Left lobe of liver (tissue), 2 donors: ENCODE data around the gene TUBB1. TPM values are rescaled to one million over a fixed set of nuclear protein-coding genes. Genes with fewer than 3 reads are reported as not detected.

ENCODE experiments used
- ATAC-seq: fragments of 200-7000 bp; cut with Tn5 transposase; one replicate; pipeline ENCODE4 v1.9.1; 2020; ENCODE audit warnings: mild to moderate bottlenecking, moderate library complexity
- DNase-seq: peaks from one replicate; pipeline ENCODE4 v3.0.0-alpha.2; 2020; ENCODE audit warnings: low spot score
- total RNA-seq: library from RNA; stranded (reverse); gene quantifications from one replicate; pipeline ENCODE4 v1.2.1, GENCODE V29; 2021
- donor health status: DM: no; HTN: no; CAD: no; lungs with moderate emphysema.
- donor health status: DM: no; HTN: yes; CAD: no.

The TUBB1 gene
- total RNA-seq, 1 donor from 2014 or later = 0.25 TPM

DNA sequence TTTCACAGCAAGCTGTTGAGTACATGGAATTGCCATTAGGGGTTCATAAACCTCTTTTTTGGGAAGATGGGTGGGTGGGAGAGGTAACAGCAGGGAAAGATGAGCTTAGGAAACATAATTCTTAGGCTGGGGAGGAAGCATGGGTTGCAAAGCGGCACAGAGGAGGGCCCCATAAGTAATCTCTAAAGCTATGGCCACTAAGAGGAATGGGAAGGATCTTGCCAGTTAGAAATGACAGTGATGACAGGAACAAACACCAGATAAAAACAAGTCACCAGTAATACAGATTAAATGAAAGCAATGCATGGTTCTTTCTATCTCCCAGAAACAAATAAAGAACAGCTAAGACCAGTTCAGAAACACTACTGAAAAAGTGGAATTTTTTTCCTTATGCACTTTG is 54.4 kb downstream of the TUBB1 start:
- ATAC-seq = no peak
- DNase-seq = no peak

DNA sequence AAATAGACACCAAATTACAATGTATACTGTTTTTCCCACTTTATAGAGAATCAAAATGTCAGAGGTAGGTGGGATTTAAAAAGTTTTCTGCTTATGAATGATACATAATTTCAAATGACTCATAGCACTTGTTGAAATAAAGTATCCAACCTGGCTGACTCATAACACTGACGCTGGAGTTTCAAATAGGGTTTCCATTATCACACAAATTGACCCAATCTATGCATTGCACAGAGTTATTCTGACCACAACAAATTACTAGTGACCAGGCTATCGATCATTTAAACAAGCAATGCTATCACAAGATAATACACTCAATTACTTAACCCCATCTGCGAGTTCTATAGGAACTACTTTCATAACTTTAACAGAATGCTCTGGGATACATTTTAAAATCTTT is 55.2 kb downstream of the TUBB1 start:
- DNase-seq (no peak), ATAC-seq (no peak)

DNA sequence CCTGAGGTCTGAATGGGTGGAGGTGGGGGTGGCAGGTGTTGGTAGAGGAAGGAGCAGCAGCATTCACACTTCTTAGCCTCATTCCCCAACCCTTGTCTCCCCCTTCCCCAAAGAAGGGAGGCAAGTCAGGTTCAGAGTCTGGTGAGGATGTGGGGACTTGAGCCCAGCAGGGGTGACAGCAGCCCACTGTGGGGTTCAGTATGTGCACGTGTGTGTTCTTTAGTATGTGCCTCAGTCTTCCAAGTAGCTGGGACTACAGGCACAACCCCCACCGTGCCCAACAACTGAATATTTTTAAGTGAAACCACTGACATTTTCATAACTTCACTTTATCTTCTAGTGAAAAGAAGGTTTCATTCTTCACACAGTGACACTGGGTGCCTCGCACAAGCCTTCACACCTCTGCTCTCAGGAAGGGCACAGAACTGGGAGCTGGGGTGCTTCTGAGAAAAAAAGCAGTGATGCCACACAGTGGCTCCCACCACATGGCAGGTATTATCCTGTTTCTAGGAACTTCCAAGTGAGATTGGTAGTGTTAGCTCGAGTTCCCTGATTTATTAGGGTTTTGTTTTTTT is 56.8 kb downstream of the TUBB1 start:
- DNase-seq (no peak), ATAC-seq (no peak)

Other genes with a start within 250 kb of the TUBB1 start
- gene GNAS-AS1, start 168.5 kb upstream of the TUBB1 start, total RNA-seq = 0.35 TPM
- 305 TPM for gene GNAS, start 166.7 kb upstream of the TUBB1 start, total RNA-seq
- gene NELFCD, start 38.2 kb upstream of the TUBB1 start, total RNA-seq = 34.8 TPM
- 248 TPM for gene CTSZ, start 12.2 kb upstream of the TUBB1 start, total RNA-seq
- gene ATP5F1E, start 12.9 kb downstream of the TUBB1 start, total RNA-seq = 33.3 TPM
- gene PRELID3B, start 23.4 kb downstream of the TUBB1 start, total RNA-seq = 16.4 TPM
- 0.05 TPM for gene ZNF831, start 144.4 kb downstream of the TUBB1 start, total RNA-seq